Stimulated activated naive CD4-positive, alpha-beta T cell treated with Interleukin-2 at 50 U/mL for 16 hours (primary cell): ENCODE measurements around the gene ARID5B.
"Not testable (repeated sequence)": the region's sequence is repeated elsewhere in the genome, so short reads cannot be mapped to it uniquely, and the experiment has no call there.

Experiments used
- DNase-seq: peaks from one replicate; lab custom pipeline; 2025; lab: John Stamatoyannopoulos, UW

The ARID5B gene

DNA sequence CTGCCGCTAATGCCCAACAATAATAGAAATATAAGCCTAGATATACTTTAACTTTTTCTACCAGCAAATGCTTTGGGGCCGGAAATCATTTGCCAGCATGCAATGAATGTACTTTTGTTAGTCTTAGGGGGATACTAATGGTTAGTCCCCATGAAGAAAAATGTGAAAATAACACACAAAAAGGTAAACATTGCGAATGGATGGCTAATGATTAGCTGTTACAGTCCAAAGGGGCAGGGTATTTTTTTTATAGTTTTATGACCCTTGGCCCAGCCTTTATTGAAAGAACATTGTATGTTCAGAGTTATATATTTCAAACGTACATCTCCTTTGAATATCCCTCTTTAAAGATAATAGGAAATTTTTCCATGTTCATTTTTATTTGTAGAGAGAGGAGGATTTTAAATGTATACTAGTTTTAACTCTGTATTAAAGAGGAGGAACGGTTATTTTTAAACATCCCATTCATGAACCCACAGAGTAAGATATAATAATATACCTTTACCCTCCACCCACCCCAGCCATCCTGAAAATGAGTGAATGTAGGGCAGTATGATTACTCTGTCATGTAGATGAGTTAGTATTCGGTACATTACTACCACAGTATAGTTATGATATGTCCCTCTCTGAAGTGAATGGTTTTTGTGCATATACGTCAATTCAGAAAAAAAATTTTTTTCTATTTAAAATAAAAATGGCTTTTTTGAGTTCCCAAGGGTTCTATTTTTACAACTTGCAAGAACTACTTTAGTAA, 63.6 kb downstream of the ARID5B start:
- no peak for DNase-seq

DNA sequence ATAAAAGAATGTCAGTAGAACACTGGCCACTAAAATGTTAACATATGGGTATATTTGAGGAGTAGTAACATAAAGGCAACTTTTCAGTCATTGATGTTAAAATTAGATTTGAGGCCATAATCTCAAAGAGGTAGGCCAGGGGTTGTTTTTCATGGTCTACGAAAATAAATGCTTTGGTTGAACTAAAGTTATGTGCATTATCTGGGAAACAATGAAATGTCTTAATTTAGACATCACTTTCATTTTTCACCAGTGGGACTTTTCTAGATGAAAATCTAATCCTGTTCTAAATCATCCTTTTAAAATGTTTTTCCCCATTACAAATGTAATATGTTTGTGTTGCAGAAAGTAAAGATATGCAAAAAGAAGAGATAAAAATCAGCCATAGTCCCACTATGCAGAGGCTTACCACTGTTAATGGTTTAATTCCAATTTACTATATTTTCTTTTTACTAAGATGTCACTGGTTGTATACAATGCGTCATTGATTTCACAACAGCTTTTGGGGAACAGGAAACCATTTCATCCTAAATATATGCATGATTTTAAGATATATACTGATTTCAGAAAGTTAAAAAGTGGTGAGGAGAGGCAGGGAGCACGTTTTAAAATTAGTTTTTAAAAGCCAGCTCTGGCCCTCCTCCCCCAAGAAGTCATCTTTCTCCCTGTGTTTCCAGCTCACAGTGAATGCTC, 64.3 kb downstream of the ARID5B start:
- DNase-seq, result no peak

DNA sequence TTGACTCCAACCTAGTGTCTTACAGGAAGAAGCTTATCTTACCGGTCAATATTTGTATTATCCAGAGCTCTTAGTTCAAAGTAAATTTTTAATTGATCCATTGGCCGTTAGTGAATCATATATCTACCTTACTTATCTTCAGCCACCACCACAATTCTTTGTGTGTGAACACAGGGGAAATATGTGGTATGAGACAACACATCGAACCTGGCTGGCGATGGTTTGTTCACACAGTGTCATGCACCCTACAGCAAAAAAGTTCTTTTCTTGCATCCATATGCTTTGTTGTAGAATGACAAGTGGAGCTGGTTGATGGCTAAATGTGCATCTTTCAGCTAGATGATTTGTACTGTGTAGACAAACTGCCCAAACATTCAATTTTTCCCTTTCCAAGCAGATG, 65.8 kb downstream of the ARID5B start:
- no peak for DNase-seq

DNA sequence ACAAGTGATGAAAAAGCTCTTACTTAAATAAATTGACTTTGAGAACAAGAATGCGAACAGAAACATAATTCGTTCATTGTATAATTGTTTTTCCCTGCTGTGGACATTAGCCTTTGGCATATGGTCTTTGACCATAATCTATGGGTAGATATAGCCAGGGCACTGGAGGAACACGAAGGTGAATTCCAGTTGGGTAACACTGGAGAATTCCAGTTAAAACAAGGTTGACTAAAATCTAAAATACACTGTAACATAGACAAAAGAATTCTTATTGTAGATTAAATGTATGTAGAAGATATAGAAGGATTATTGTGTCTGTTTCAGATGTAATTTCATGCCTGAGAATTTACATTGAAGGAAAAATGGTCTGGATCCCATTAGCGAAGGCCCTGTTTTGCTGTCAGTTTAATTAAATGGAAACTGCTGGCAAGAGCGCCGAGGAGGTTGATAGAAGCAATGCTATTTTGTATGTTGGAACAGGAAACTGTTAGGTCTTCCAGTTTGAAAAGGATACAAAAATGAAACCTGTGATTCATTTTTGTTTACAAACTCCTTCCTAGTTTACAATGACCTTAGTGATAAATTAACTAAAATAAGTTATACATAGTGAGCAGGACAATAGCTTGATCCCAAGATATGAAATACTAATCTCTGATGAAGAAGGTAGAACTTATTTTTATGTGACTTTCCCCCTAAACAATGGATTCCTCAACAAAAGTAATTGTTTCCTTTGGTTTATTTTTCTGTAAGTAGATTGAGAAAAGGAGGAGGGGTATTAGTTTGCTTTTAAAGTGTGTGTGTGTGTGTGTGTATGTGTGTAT, 68.9 kb downstream of the ARID5B start:
- DNase-seq, result no peak

DNA sequence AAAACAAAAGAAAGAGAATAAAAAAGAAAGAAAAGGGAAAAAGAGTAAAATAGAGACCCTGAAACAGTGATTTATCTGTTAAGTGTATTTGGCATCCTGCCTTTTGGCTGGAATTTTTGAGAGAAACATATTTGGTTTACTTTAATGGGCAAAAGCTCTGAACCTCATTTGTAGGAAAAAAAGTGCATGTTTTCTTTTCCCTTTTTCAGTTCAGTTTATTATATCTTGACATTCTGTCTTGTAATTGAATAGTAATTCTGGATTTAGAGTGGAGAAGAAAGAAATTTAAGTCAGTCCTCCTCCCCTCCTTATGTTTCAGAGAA, 69.5 kb downstream of the ARID5B start:
- no peak for DNase-seq

DNA sequence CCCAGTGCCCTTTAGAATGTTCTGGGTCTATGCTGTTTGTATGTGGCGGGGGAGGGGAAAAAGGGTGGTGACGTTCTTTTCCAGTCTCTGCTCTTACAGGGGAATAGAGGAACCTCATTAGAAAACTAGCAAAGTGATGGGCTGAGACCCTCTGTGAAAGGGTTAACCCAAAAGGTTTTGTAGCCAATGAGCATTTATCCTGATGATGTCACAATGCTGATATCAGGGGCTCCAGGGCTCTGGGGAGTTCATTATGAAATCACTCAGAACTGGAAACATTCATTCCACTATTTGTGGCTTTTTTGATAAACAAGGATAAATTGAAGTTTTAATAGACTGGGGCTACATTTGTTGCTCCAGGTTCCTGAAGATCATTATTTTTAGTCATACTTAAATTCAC, 71.7 kb downstream of the ARID5B start:
- DNase-seq, result no peak

DNA sequence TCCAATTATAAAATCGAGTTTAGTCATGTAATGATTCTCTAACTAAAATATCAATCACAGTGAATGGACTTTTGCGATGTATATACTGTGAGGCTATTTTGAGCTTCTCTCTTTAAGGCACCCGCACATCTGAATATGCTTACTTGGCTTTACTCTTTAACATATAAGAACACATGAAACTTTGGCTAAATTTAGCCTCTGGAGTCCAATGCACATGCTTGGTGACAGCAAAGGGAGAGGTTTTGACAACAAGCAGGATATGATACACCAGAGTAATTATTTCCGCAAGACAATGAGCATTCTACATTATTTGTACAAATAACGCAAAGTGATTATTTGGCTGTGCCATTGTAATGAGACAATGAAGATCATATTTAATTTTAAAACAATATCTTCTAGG, 72.4 kb downstream of the ARID5B start:
- DNase-seq, result no peak

DNA sequence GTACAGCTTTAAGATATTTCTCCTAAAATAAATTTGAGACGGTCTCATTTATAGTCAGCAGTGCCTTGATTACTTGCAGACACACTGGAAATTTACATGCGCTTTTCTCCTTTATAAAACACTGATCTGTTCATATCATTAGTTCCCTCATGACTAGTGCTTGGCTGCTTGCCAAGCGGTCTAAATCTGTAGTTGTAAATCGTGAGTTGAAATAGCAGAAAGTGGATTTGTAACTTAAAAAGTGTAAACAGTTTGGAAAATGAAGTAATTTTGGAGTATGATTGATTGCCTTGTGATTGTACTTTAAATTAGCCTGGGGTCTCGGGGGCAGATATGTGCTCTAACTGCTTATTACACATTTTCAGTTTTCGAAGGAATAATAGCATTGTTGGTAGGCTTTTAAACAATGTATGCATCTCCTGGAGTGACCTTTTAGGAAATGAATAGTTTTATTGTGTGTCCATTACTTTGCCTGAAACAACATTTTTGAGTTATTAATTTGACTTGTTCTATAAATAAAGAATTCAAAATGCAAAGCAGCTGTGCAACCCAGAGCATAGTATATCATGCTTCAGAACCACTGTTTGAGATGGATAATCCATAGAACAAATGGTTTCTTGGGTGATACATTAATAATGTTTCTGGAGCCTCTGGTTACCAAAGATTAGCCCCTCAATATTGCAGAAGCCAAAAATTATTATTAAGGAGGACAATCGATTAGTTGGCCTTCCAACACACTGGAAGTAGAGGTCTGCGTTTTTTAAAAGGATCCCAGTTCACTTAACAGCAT, 73.3 kb downstream of the ARID5B start:
- DNase-seq, result no peak

DNA sequence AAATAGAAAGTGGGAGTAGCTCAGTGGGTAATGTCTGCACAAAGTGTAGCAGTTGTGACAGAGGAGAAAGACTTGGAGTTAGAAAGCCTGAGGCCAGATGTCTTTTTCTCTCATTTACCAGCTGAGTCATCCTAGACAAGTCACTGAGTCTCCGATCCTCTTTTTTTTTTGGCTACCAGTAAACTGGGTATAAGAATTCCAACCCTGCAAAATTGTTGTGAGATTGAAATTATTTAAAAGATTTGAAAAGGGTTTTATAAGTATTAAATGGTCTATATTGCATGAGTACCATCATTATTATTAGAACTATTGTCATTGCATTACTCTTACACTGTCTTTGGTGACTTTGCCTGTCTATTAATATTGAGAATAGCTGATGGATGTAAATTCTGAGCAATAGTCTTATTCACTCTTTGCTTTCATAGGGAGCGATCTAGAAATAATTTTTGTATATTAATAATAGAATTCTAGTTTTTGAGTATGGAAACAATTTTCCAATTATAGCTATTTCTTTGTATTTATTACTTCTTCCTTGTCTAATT, 74.0 kb downstream of the ARID5B start:
- no peak for DNase-seq

DNA sequence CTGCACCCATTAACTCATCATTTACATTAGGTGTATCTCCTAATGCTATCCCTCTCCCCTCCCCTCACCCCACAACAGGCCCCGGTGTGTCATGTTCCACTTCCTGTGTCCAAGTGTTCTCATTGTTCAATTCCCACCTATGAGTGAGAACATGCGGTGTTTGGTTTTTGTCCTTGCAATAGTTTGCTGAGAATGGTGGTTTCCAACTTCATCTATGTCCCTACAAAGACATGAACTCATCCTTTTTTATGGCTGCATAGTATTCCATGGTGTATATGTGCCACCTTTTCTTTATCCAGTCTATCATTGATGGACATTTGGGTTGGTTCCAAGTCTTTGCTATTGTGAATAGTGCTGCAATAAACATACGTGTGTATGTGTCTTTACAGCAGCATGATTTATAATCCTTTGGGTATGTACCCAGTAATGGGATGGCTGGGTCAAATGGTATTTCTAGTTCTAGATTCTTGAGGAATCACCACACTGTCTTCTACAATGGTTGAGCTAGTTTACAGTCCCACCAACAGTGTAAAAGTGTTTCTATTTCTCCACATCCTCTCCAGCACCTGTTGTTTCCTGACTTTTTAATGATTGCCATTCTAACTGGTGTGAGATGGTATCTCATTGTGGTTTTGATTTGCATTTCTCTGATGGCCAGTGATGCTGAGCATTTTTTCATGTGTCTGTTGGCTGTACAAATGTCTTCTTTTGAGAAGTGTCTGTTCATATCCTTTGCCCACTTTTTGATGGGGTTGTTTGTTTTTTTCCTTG, 75.6 kb downstream of the ARID5B start:
- not testable (repeated sequence) for DNase-seq

DNA sequence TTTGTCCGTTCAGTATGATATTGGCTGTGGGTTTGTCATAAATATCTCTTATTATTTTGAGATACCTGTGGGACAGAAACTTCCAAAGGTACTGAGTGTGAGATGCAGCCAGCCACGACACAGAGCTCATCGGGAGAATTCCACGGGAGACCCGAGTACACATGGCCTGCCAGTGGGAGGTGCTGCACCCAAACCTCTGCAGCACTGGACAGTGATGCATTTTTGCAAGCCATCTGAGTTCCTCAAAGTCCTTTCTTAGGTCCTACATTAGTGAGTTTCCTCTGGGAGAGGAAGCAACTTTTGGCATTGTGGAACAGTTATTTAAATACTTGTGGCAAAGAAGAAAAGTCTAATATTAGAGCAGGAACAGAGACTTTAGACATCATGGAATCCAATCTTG, 77.5 kb downstream of the ARID5B start:
- no peak for DNase-seq

DNA sequence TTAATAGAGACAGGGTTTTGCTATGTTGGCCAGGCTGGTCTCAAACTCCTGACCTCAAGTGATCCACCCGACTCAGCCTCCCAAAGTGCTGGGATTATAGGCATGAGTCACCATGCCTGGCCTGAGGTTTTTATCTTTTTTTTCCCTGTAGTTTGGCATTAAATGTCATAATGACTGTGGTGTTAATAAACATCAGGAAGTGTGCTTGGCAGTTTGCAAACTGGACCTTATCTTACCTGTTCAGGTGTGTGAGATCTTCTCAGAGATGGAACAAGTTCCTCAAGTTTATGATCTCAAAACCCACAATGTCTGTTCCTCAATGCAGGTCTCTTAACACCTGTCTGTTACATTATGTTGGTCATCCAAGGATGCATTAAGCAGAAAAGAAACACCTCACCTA, 80.0 kb downstream of the ARID5B start:
- DNase-seq, result no peak

DNA sequence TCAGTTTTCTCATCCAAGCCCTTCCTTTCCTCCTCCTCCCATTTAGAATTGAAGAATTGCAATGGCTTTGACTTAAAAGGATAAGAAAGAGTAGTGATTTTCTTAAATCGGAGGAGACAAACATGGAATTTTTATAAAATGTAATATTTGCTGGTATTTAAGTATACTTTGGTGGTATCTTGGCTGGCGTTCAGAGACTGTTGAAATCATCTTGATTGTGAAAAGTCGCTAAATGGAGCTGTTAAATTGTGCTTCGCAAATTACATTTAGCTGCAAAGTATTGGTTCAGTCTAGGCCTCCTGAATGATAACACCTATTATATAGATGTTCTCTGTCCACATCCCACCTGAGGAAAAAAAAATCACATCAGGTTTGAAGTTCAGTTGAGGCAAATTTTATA, 81.8 kb downstream of the ARID5B start:
- no peak for DNase-seq

DNA sequence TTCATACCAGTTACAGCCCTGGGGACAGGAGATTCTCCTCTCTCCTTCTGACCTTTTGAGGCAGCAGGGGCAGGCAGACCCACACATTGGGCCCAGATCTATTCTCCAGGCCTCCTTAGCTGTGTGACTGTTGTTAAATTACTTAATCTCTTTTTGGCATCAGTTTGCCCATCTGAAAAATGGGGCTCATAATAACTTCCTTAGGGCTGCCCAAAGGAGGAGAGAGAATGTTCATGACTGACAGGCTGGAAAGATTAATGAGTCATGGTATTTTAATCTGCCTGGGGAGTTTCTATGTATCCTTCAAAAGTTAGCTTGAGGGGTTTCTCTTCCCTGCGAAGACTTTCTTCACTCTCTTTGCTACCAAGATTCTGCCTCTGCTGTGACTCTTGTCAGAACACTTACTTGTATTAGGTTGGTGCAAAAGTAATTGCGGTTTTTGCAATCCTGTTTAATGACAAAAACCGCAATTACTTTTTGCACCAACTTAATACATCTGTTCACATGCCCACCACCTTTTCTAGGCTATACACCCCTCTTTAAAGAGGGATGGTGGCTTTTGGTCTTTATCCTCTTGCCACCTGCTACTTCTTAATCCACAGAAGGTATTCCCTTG, 83.4 kb downstream of the ARID5B start:
- DNase-seq, result no peak

DNA sequence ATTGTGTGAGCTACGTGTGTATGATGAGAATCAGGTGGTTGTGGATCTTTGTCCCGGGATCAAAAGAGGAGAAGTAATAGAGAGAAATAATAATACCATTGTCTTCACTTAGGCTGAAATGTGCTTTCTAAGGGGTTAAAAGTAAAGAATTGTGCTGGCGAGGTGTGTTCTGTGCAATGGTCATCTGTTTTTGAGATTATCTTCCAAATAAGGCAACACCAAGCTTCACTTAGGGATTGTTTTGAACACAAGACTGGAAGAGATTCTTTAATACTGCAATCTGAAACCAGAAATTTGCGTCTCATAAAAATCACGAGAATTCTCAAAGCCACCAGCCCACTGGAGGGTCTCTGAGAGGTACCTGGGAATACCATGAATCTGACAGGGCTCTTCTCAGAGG, 84.2 kb downstream of the ARID5B start:
- no peak for DNase-seq

DNA sequence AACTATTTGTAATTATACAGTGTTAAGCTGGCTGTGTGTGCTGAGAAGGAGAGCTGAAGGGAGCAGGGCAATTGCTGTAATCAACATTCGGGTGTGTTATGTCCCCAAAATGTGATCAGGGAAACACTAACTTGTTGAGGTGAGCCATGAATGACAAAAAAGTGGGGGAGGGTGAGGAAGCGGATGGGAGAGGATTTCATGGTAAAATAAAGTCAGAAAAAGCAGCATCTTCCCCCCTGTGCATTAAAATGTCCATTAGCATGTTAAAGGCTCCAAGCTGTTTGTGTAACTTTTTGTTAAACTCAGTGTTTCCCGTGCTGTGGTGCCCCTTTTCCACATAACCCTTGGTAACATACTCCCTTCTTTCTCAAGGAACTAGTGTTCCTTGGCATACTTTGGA, 84.9 kb downstream of the ARID5B start:
- no peak for DNase-seq

DNA sequence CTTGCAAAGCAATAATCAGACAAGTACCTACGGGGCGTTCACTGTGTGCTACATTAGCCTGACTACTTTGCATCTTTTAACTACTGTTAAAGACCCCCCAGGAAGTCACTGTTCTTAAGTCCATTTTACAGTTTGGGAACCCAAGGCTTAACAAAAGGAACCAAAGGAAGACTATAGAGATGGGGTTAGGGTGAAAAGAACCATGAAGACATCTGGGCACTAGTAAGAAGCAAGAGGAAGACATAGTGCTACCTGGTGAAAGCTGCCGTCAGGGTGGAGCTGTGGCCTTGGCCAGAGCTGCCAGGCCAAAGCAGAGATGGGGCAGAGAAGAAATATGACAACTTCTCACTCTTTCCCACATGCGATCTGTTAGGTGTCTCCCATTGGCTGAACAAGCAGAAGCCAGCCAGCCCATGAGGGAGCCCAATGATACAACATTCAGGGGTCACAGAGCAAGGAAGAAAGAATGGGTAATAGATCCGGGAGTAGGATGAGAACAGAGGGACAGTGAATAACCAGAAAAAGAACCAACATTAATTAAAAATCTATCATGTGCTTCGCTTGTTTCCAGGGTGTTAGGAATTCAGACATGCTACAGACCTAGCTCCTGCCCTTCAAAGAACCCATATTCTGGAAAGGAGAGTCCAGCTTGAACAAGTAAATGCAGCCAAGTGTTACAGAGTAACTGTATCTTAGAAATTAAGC, 85.4 kb downstream of the ARID5B start:
- no peak for DNase-seq

DNA sequence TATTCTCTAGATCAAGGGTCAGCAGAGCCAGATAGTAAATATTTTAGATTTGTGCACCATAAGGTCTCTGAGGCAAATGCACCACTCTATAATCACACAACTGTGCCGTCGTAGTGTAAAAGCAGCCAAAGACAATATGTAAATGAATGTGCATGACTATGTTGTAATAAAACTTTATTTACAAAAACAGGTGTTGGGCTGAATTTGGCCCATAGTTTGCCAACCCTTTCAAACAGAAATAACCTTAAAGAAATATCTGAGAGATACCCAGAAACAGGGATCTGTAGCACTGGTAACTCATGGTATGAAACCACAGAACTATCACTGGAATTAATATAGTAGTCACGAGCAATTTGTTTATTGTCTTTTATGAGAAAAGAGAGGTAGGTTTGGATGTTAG, 86.0 kb downstream of the ARID5B start:
- no peak for DNase-seq

DNA sequence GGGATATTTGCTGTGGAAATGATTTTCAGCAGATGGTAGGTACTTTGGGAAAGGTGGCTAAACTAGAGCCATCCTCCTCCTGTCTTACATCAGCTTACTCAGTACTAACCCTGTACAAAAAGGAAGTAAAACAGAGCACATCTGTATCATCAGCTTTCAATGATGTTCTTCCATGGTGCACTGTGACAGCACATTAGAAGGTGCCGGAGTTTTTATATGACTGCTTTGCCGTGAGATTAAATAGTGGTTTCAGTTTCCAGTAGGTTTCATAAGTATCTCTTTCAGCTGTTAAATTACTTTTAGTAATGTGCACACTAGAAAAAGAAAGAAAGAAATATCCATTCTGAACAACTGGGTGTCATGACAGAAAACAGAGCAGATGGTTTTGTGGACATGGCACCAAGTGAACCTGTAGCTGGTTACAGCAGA, 86.5 kb downstream of the ARID5B start:
- DNase-seq, result peak; percentile 17
